Gastroesophageal sphincter (tissue), 4 donors: ENCODE results near the gene OSR1. TPM values are rescaled to one million over a fixed set of nuclear protein-coding genes. Genes with fewer than 3 reads are reported as not detected.

ENCODE experiments used
- ATAC-seq: fragments of 150-250 bp; one replicate; pipeline ENCODE4 v1.9.1; 2016; ENCODE audit warnings: mild to moderate bottlenecking, moderate library complexity
- H3K27ac ChIP-seq, 4 donors: fragments of 200-600 bp; sonication (generic) in 3 of 4; 1 replicate in 3 of 4; 2 replicates in 1 of 4; pipeline ENCODE4 v1.5.1; 2016 to 2019
- H3K27me3 ChIP-seq: fragments of 200-600 bp; sonication (generic); one replicate; pipeline ENCODE4 v1.5.1; 2019
- H3K36me3 ChIP-seq, 2 donors: fragments of 200-600 bp; sonication (generic); one replicate each; pipeline ENCODE4 v1.5.1; 2019; ENCODE audit warnings: control low read depth in 1 of 2
- H3K4me1 ChIP-seq, 3 donors: fragments of 200-600 bp; sonication (generic); 1 replicate in 2 of 3; 2 replicates in 1 of 3; pipeline ENCODE4 v1.5.1; 2016 to 2019; ENCODE audit warnings: control low read depth in 2 of 3
- H3K4me3 ChIP-seq, 2 donors: fragments of 200-600 bp; sonication (generic); one replicate each; pipeline ENCODE4 v1.5.1; 2019; ENCODE audit warnings: mild to moderate bottlenecking in 1 of 2, moderate library complexity in 1 of 2
- H3K9me3 ChIP-seq, 3 donors: fragments of 200-600 bp; sonication (generic); one replicate each; pipeline ENCODE4 v1.5.1; 2017 to 2019; ENCODE audit warnings: control low read depth in 2 of 3
- CTCF ChIP-seq, 4 experiments: fragments of 200-600 bp in 2 of 4; fragments of 450-650 bp in 2 of 4; sonication (generic) in 1 of 4; IDR thresholded peaks; one replicate each; pipeline ENCODE4 v1.5.1; 2017 to 2019; ENCODE audit warnings: antibody characterized with exemption in 4 of 4, mild to moderate bottlenecking in 2 of 4, moderate library complexity in 2 of 4
- EP300 ChIP-seq: sonication (generic); formaldehyde crosslinking; IDR thresholded peaks from one replicate; pipeline ENCODE4 v1.6.1; 2017; ENCODE audit warnings: antibody characterized with exemption, mild to moderate bottlenecking
- POLR2A ChIP-seq, 2 donors: fragments of 450-650 bp; IDR thresholded peaks; one replicate each; pipeline ENCODE4 v1.6.1; 2017; ENCODE audit warnings: antibody characterized with exemption in 2 of 2, mild to moderate bottlenecking in 2 of 2, moderate library complexity in 1 of 2
- POLR2AphosphoS5 ChIP-seq: sonication (generic); formaldehyde crosslinking; IDR thresholded peaks from one replicate; pipeline ENCODE4 v1.6.1; 2017; ENCODE audit warnings: antibody characterized with exemption
- WGBS, 2 donors: methylation state at CpG; one replicate each; pipeline ENCODE4 v1.1.5; 2018; ENCODE audit warnings: low coverage in 1 of 2; 5-methylcytosine and 5-hydroxymethylcytosine counted together
- total RNA-seq, 4 donors: library from RNA; depleted of rRNA; stranded (reverse); fragments of >200 nt; gene quantifications; one replicate each; pipeline ENCODE4 v1.1.0, GENCODE V29; 2016

The OSR1 gene
- total RNA-seq, 4 donors from 2014 or later = 30.7 to 75.0 (median 50.7) TPM

- no peak for ATAC-seq
- TF ChIP-seq EP300 (no peak), POLR2A (IDR thresholded peaks at IDR 0.05) (no peak), POLR2AphosphoS5 (no peak), CTCF (IDR thresholded peaks at IDR 0.05) (no peak)
- no peaks in the 10 kb centered on the region for H3K36me3 ChIP-seq
- 0 to 36% methylated on average over 2 of the region's 2 CpGs for WGBS, 2 donors
- peaks cover 0 to 4% (median 0%) of the 10 kb centered on the region in 3 donors for H3K4me1 ChIP-seq
- H3K4me3 ChIP-seq = no peak overlapping the region
- H3K27me3 ChIP-seq = no peaks in the 10 kb centered on the region
- peak overlapping the region in 1 of 4 donors; percentile 16 for H3K27ac ChIP-seq
- H3K9me3 ChIP-seq = no peaks in the 10 kb centered on the region
These were observed 20.5 kb upstream of the OSR1 start for GRCh38 chr2:19378939-19379338.

DNA sequence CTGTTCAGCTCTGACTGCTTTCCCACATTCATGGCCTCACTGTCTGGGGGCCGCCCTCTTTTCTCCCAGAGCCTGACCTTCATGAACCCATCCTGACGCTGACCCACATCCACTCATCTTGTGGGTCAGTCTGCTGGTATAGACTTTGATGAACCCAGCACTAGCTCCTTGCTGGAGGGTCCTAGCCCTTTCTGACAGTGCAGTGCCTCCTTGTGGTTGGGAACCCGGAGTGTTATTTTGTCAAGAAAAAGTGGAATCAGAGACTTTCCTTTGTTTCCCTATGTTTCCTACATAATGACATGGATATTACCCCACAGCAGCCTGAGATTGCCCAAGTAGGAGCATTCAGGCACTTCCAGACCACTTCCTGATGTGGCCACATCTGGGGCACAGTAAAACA is 19.3 kb upstream of the OSR1 start:
- ATAC-seq = no peak
- no peaks in the 10 kb centered on the region for H3K36me3 ChIP-seq
- no peaks in the 10 kb centered on the region for H3K9me3 ChIP-seq
- no peak overlapping the region for H3K4me3 ChIP-seq
- H3K27ac ChIP-seq = no peak overlapping the region
- TF ChIP-seq EP300 = no peak
- no peak for TF ChIP-seq CTCF (IDR thresholded peaks at IDR 0.05)
- WGBS, 2 donors = 92 to 100% methylated on average over 1 to 3 of the region's 3 CpGs
- H3K27me3 ChIP-seq = no peaks in the 10 kb centered on the region
- H3K4me1 ChIP-seq = peaks cover 0 to 4% (median 0%) of the 10 kb centered on the region in 3 donors

DNA sequence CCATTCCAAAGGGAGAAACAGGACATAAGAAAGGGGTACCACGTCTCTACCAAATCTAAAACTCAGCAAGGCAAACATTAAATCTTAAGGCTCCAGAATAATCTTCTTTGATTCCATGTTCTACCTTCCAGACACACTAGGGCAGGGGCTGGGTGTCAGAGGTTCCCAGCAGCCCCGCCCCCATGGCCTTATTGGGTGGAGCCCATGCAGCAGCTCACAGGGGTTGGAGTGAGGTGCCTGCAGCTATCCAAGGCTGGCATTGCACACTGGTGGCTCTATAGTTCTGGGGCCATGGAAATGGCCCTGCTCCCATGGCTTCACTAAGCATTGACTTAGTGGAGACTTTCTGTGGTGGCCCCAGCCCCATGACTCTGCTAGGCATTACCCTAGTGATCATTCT is 14.9 kb upstream of the OSR1 start:
- no peak overlapping the region for H3K27ac ChIP-seq
- no peak for TF ChIP-seq CTCF (IDR thresholded peaks at IDR 0.05)
- TF ChIP-seq POLR2AphosphoS5 = no peak
- no peak for TF ChIP-seq POLR2A (IDR thresholded peaks at IDR 0.05)
- no peak for TF ChIP-seq EP300
- no peaks in the 10 kb centered on the region for H3K27me3 ChIP-seq
- no peak for ATAC-seq
- no peaks in the 10 kb centered on the region for H3K9me3 ChIP-seq
- 93% methylated on average over 2 of the region's 2 CpGs; no CpG with 5 or more reads in 1 of the 2 donors for WGBS, 2 donors
- no peaks in the 10 kb centered on the region for H3K36me3 ChIP-seq
- H3K4me3 ChIP-seq = no peak overlapping the region
- H3K4me1 ChIP-seq = no peaks in the 10 kb centered on the region

- Histone ChIP-seq H3K27me3 (no peaks in the 10 kb centered on the region), H3K36me3 (no peaks in the 10 kb centered on the region), H3K4me1 (no peaks in the 10 kb centered on the region), H3K9me3 (no peaks in the 10 kb centered on the region), H3K27ac (no peak overlapping the region), H3K4me3 (no peak overlapping the region)
- no peak for TF ChIP-seq POLR2AphosphoS5
- no peak for TF ChIP-seq EP300
- TF ChIP-seq CTCF (IDR thresholded peaks at IDR 0.05) = no peak
- TF ChIP-seq POLR2A (IDR thresholded peaks at IDR 0.05) = no peak
- 51 to 70% methylated on average over 2 of the region's 4 CpGs for WGBS, 2 donors
- no peak for ATAC-seq
These were observed 13.7 kb upstream of the OSR1 start for GRCh38 chr2:19371996-19372582.

DNA sequence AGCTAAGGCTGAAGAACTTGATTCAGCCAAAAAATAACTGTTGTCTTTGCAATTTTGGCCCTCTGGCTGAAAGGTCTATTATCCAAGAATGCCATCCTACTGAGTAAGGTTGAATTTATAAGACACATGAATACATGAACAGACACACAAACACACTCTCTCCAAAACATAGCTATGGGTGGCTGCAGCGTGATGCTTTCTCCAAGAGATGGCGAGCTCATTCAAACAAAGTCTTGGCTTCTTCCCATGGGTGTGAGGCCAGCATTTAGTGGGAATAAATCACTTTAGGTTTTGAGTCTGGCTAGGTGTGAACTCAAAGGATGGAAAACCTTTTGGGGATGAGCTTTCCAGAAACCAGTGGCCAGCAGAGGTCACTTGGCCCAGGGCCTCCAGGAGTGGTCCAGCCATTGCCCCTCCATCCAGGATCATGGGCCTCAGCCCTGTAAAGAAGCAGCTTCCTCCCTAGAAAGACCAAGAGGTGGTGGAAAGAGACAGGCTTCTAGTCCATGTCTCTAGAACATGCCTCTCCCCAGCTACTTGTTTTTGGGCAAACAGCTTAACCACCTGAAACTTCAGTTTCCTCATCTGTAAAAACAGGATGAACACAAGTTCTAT is 11.0 kb upstream of the OSR1 start:
- WGBS, 2 donors = 83 to 100% methylated on average over 1 to 2 of the region's 2 CpGs
- TF ChIP-seq EP300 (no peak), POLR2A (IDR thresholded peaks at IDR 0.05) (no peak), POLR2AphosphoS5 (no peak), CTCF (IDR thresholded peaks at IDR 0.05) (no peak)

More for the DNA sequence above, 11.0 kb upstream of the OSR1 start:
- Histone ChIP-seq H3K36me3 (no peaks in the 10 kb centered on the region), H3K27me3 (no peaks in the 10 kb centered on the region), H3K27ac (no peak overlapping the region), H3K4me3 (no peak overlapping the region), H3K4me1 (no peaks in the 10 kb centered on the region), H3K9me3 (no peaks in the 10 kb centered on the region)
- no peak for ATAC-seq
